Erythroblast (primary cell): ENCODE results near the gene PIGQ.

Experiments
- DNase-seq, 2 experiments: peaks; one replicate each; lab custom pipeline; 2025; lab: John Stamatoyannopoulos, UW
- GATA1 ChIP-seq: IDR thresholded peaks from 2 replicates; pipeline ENCODE4 v1.6.1; 2011; ENCODE audit warnings: low read depth, mild to moderate bottlenecking, control low read depth, low read length, moderate library complexity
- POLR2A ChIP-seq: IDR thresholded peaks from 2 replicates; pipeline ENCODE4 v1.6.1; 2011; ENCODE audit warnings: mild to moderate bottlenecking, low read length

PIGQ gene

GRCh38 chr16:554640-555365 lies 15.0 kb upstream of the PIGQ start:
- no peak for DNase-seq
- TF ChIP-seq POLR2A (no peak), GATA1 (no peak)

GRCh38 chr16:555528-556473 lies 14.0 kb upstream of the PIGQ start:
- DNase-seq, result no peak

GRCh38 chr16:556474-557173 lies 13.1 kb upstream of the PIGQ start:
- TF ChIP-seq GATA1, result no peak
- TF ChIP-seq POLR2A, result no peak
- no peak for DNase-seq

More at GRCh38 chr16:555528-556473, 14.0 kb upstream of the PIGQ start:
- no peak for TF ChIP-seq GATA1
- no peak for TF ChIP-seq POLR2A

- no peak for TF ChIP-seq GATA1
- TF ChIP-seq POLR2A, result no peak
- DNase-seq, result no peak
These were observed 12.1 kb upstream of the PIGQ start for GRCh38 chr16:557463-558297.

- TF ChIP-seq POLR2A, result no peak
- TF ChIP-seq GATA1, result no peak
- no peak for DNase-seq
These were observed 11.3 kb upstream of the PIGQ start for GRCh38 chr16:558298-559020.

- TF ChIP-seq GATA1 (no peak), POLR2A (no peak)
- DNase-seq, result no peak
These were observed 10.8 kb upstream of the PIGQ start for GRCh38 chr16:559021-559380.

GRCh38 chr16:559411-560203 lies 10.2 kb upstream of the PIGQ start:
- no peak for DNase-seq
- TF ChIP-seq GATA1 (no peak), POLR2A (no peak)

GRCh38 chr16:560204-560700 lies 9.5 kb upstream of the PIGQ start, which contains the start of gene PRR35:
TSS of gene PRR35 (plus strand) at chr16:560394. CDS start at chr16:563295, 2,901 bp downstream.
- DNase-seq, result no peak
- TF ChIP-seq GATA1, result no peak
- no peak for TF ChIP-seq POLR2A

- TF ChIP-seq GATA1, result no peak
- TF ChIP-seq POLR2A, result no peak
- no peak for DNase-seq
These were observed 8.9 kb upstream of the PIGQ start for GRCh38 chr16:560701-561412.

GRCh38 chr16:561413-561794 lies 8.4 kb upstream of the PIGQ start:
- no peak for DNase-seq
- TF ChIP-seq POLR2A (no peak), GATA1 (no peak)
